DOHH2 (cell line): ENCODE data around the gene DAAM1.

Experiments
- H3F3A ChIP-seq: fragments of 200-600 bp; sonication (generic), shearing (Covaris generic); 2 replicates; pipeline ENCODE4 v1.6.0; 2016; ENCODE audit warnings: antibody characterized with exemption, mild to moderate bottlenecking; ENCODE audit not compliant: control insufficient read depth, insufficient read depth
- H3K27ac ChIP-seq: fragments of 200-600 bp; sonication (generic); 2 replicates; pipeline ENCODE4 v1.5.1; 2014; ENCODE audit warnings: low read depth, mild to moderate bottlenecking, low read length, moderate library complexity
- H3K27me3 ChIP-seq: fragments of 200-600 bp; sonication (generic); 2 replicates; pipeline ENCODE4 v1.6.1; 2014; ENCODE audit warnings: mild to moderate bottlenecking, low read length, mixed read lengths; ENCODE audit not compliant: control insufficient read depth
- H3K36me3 ChIP-seq: fragments of 200-600 bp; sonication (generic); 2 replicates; pipeline ENCODE4 v1.6.1; 2014; ENCODE audit warnings: mild to moderate bottlenecking, low read length, moderate library complexity, mixed read lengths; ENCODE audit not compliant: control insufficient read depth
- H3K4me1 ChIP-seq: fragments of 200-600 bp; sonication (generic); 2 replicates; pipeline ENCODE4 v1.6.1; 2014; ENCODE audit warnings: mild to moderate bottlenecking, low read length, mixed read lengths; ENCODE audit not compliant: control insufficient read depth
- H3K4me2 ChIP-seq: fragments of 200-600 bp; sonication (generic); 2 replicates; pipeline ENCODE4 v1.6.0; 2014; ENCODE audit warnings: mild to moderate bottlenecking, low read length, moderate library complexity
- H3K4me3 ChIP-seq: fragments of 200-600 bp; sonication (generic); 2 replicates; pipeline ENCODE4 v1.5.1; 2014; ENCODE audit warnings: mild to moderate bottlenecking, low read length, mixed read lengths
- H3K79me2 ChIP-seq: fragments of 200-600 bp; sonication (generic); 2 replicates; pipeline ENCODE4 v1.6.1; 2014; ENCODE audit warnings: mild to moderate bottlenecking, low read length, mixed read lengths; ENCODE audit not compliant: control insufficient read depth
- H3K9me2 ChIP-seq: fragments of 200-600 bp; sonication (generic); replicated peaks from 2 replicates; pipeline ENCODE4 v1.6.1; 2014; ENCODE audit warnings: mild to moderate bottlenecking, low read length, mixed read lengths; ENCODE audit not compliant: control insufficient read depth
- H3K9me3 ChIP-seq: fragments of 200-600 bp; sonication (generic); 2 replicates; pipeline ENCODE4 v1.6.1; 2014; ENCODE audit warnings: antibody characterized with exemption, low read length, mixed read lengths; ENCODE audit not compliant: control insufficient read depth, insufficient read depth
- H4K20me1 ChIP-seq: fragments of 200-600 bp; sonication (generic); 2 replicates; pipeline ENCODE4 v1.6.0; 2014; ENCODE audit warnings: low read depth, mild to moderate bottlenecking, antibody characterized with exemption, low read length, moderate library complexity; ENCODE audit not compliant: control insufficient read depth, insufficient read depth
- CTCF ChIP-seq: fragments of 200-600 bp; sonication (generic); IDR thresholded peaks from one replicate; pipeline ENCODE4 v1.5.1; 2014; ENCODE audit warnings: antibody characterized with exemption, mild to moderate bottlenecking, low read depth, low read length; ENCODE audit not compliant: poor library complexity, severe bottlenecking
- EZH2phosphoT487 ChIP-seq: fragments of 200-600 bp; sonication (generic); IDR thresholded peaks from 2 replicates; pipeline ENCODE4 v1.6.1; 2017; ENCODE audit warnings: borderline replicate concordance, mild to moderate bottlenecking, antibody characterized with exemption, low read length, moderate library complexity, mixed read lengths

The DAAM1 gene

GRCh38 chr14:59239022-59239421 is 50.6 kb downstream of the DAAM1 start:
- Histone ChIP-seq H3K27me3 (no peaks in the 10 kb centered on the region), H3K9me3 (no peaks in the 10 kb centered on the region), H3K27ac (no peak overlapping the region), H3F3A (no peaks in the 10 kb centered on the region), H4K20me1 (peaks cover 5% of the 10 kb centered on the region; the same call in 1 of the 2 replicates), H3K9me2 (no peaks in the 10 kb centered on the region), H3K4me2 (peak overlapping the region; percentile 8; the same call in 1 of the 2 replicates), H3K36me3 (peaks cover 4% of the 10 kb centered on the region), H3K4me3 (no peak overlapping the region), H3K79me2 (peaks cover 98% of the 10 kb centered on the region), H3K4me1 (peaks cover 44% of the 10 kb centered on the region)
- no peak for TF ChIP-seq CTCF
- TF ChIP-seq EZH2phosphoT487, result no peak

- H3F3A ChIP-seq, result no peaks in the 10 kb centered on the region
- H3K27me3 ChIP-seq, result no peaks in the 10 kb centered on the region
- H3K36me3 ChIP-seq, result peaks cover 4% of the 10 kb centered on the region
- no peak overlapping the region for H3K27ac ChIP-seq
- TF ChIP-seq CTCF (no peak), EZH2phosphoT487 (no peak)
- peaks cover 56% of the 10 kb centered on the region for H3K4me1 ChIP-seq
- peaks cover 5% of the 10 kb centered on the region; the same call in 1 of the 2 replicates for H4K20me1 ChIP-seq
- no peak overlapping the region for H3K4me3 ChIP-seq
- no peaks in the 10 kb centered on the region for H3K9me3 ChIP-seq
- no peak overlapping the region for H3K4me2 ChIP-seq
- H3K9me2 ChIP-seq, result no peaks in the 10 kb centered on the region
- H3K79me2 ChIP-seq, result peaks cover 98% of the 10 kb centered on the region
Observed at GRCh38 chr14:59240356-59240755, 51.9 kb downstream of the DAAM1 start.

GRCh38 chr14:59241121-59241520 is 52.7 kb downstream of the DAAM1 start:
- TF ChIP-seq EZH2phosphoT487, result no peak
- TF ChIP-seq CTCF, result no peak
- H3K4me3 ChIP-seq, result no peak overlapping the region
- H4K20me1 ChIP-seq, result peaks cover 5% of the 10 kb centered on the region; the same call in 1 of the 2 replicates
- H3K4me2 ChIP-seq, result no peak overlapping the region
- peaks cover 6% of the 10 kb centered on the region; the same call in 1 of the 2 replicates for H3F3A ChIP-seq
- H3K9me3 ChIP-seq, result no peaks in the 10 kb centered on the region
- H3K79me2 ChIP-seq, result peaks cover 98% of the 10 kb centered on the region
- H3K4me1 ChIP-seq, result peaks cover 64% of the 10 kb centered on the region
- no peaks in the 10 kb centered on the region for H3K27me3 ChIP-seq
- no peaks in the 10 kb centered on the region for H3K9me2 ChIP-seq
- peaks cover 4% of the 10 kb centered on the region for H3K36me3 ChIP-seq
- no peak overlapping the region for H3K27ac ChIP-seq

- Histone ChIP-seq H3K4me3 (no peak overlapping the region), H4K20me1 (0 out of 2 replicates have a peak, but pooled peaks cover under 1% of the 10 kb centered on the region), H3F3A (peaks cover 6% of the 10 kb centered on the region; the same call in 1 of the 2 replicates), H3K79me2 (peaks cover 98% of the 10 kb centered on the region), H3K4me2 (no peak overlapping the region), H3K9me3 (no peaks in the 10 kb centered on the region), H3K4me1 (peaks cover 51% of the 10 kb centered on the region), H3K27me3 (no peaks in the 10 kb centered on the region), H3K9me2 (no peaks in the 10 kb centered on the region), H3K27ac (no peak overlapping the region), H3K36me3 (peaks cover 4% of the 10 kb centered on the region)
- TF ChIP-seq EZH2phosphoT487 (no peak), CTCF (no peak)
Observed at GRCh38 chr14:59243174-59243573, 54.7 kb downstream of the DAAM1 start.
